HEK293 (cell line): ENCODE measurements around the gene AADAT.

Experiments used
- CTCF ChIA-PET: fragments of 350-600 bp; formaldehyde crosslinking; extraction: SDS; loops from one replicate; lab custom pipeline; 2021; ENCODE audit warnings: antibody characterized with exemption; lab: Yijun Ruan, JAX
- POLR2A ChIA-PET: fragments of 300-600 bp; formaldehyde crosslinking; extraction: SDS; loops from one replicate; lab custom pipeline; 2020; ENCODE audit warnings: antibody characterized with exemption, inconsistent platforms; lab: Yijun Ruan, JAX
- H3K27ac ChIP-seq: fragments of 200-500 bp; sonication (Bioruptor generic); 2 replicates; pipeline ENCODE4 v1.5.1; 2014; ENCODE audit warnings: low read depth, low read length, control low read depth, inconsistent platforms; ENCODE audit errors: extremely low read depth
- H3K36me3 ChIP-seq, 2 experiments: fragments of 200-500 bp in 1 of 2; sonication (Bioruptor generic) in 1 of 2; 1 replicate in 1 of 2; 2 replicates in 1 of 2; pipeline ENCODE4 v1.5.1; 2014 to 2017; ENCODE audit warnings: inconsistent platforms in 2 of 2, low read length in 2 of 2; ENCODE audit not compliant: control insufficient read depth in 2 of 2, insufficient read depth in 1 of 2
- H3K4me1 ChIP-seq: fragments of 200-500 bp; sonication (Bioruptor generic); 2 replicates; pipeline ENCODE4 v1.5.1; 2014; ENCODE audit warnings: mild to moderate bottlenecking, low read length, inconsistent platforms; ENCODE audit not compliant: control insufficient read depth, insufficient read depth
- H3K4me3 ChIP-seq: 2 replicates; pipeline ENCODE4 v1.5.1; 2011; ENCODE audit warnings: low read depth, mild to moderate bottlenecking, control low read depth, low read length, moderate library complexity
- H3K9me3 ChIP-seq: fragments of 200-500 bp; sonication (Bioruptor generic); 2 replicates; pipeline ENCODE4 v1.5.1; 2014; ENCODE audit warnings: low read depth, low read length, inconsistent platforms; ENCODE audit not compliant: control insufficient read depth, insufficient read depth
- CTCF ChIP-seq: fragments of 450-650 bp; formaldehyde crosslinking; IDR thresholded peaks from 2 replicates; pipeline ENCODE4 v1.5.1; 2016; ENCODE audit warnings: missing biosample characterization, missing genetic modification characterization
- FEZF1 ChIP-seq: fragments of 450-650 bp; formaldehyde crosslinking; IDR thresholded peaks from 2 replicates; pipeline ENCODE4 v1.5.1; 2016; ENCODE audit warnings: missing biosample characterization, missing genetic modification characterization
- SCRT1 ChIP-seq: fragments of 450-650 bp; formaldehyde crosslinking; IDR thresholded peaks from 2 replicates; pipeline ENCODE4 v1.5.1; 2016; ENCODE audit warnings: missing biosample characterization, missing genetic modification characterization, borderline replicate concordance
- ZBTB17 ChIP-seq: fragments of 450-650 bp; formaldehyde crosslinking; IDR thresholded peaks from 2 replicates; pipeline ENCODE4 v1.5.1; 2016; ENCODE audit warnings: missing biosample characterization, missing genetic modification characterization
- ZBTB49 ChIP-seq: fragments of 450-650 bp; formaldehyde crosslinking; IDR thresholded peaks from 2 replicates; pipeline ENCODE4 v1.5.1; 2016; ENCODE audit warnings: missing biosample characterization, missing genetic modification characterization, low read depth
- ZNF140 ChIP-seq: fragments of 450-650 bp; formaldehyde crosslinking; IDR thresholded peaks from 2 replicates; pipeline ENCODE4 v1.5.1; 2016; ENCODE audit warnings: missing biosample characterization, missing genetic modification characterization
- ZNF155 ChIP-seq: fragments of 450-650 bp; formaldehyde crosslinking; IDR thresholded peaks from 2 replicates; pipeline ENCODE4 v1.5.1; 2016; ENCODE audit warnings: missing biosample characterization, missing genetic modification characterization
- ZNF175 ChIP-seq: fragments of 450-650 bp; formaldehyde crosslinking; IDR thresholded peaks from 2 replicates; pipeline ENCODE4 v1.5.1; 2016; ENCODE audit warnings: missing biosample characterization, missing genetic modification characterization
- ZNF248 ChIP-seq: fragments of 450-650 bp; formaldehyde crosslinking; IDR thresholded peaks from 2 replicates; pipeline ENCODE4 v1.5.1; 2017; ENCODE audit warnings: missing biosample characterization, missing genetic modification characterization
- ZNF266 ChIP-seq: fragments of 450-650 bp; formaldehyde crosslinking; IDR thresholded peaks from 2 replicates; pipeline ENCODE4 v1.5.1; 2016; ENCODE audit warnings: missing biosample characterization, missing genetic modification characterization, low read depth
- ZNF341 ChIP-seq: fragments of 450-650 bp; formaldehyde crosslinking; IDR thresholded peaks from 2 replicates; pipeline ENCODE4; 2016; ENCODE audit warnings: low read depth, missing biosample characterization, missing genetic modification characterization
- ZNF354C ChIP-seq: fragments of 450-650 bp; formaldehyde crosslinking; IDR thresholded peaks from 2 replicates; pipeline ENCODE4 v1.5.1; 2016; ENCODE audit warnings: missing biosample characterization, missing genetic modification characterization, low read depth, borderline replicate concordance
- ZNF423 ChIP-seq: fragments of 450-650 bp; formaldehyde crosslinking; IDR thresholded peaks from 2 replicates; pipeline ENCODE4 v1.5.1; 2016; ENCODE audit warnings: missing biosample characterization, missing genetic modification characterization
- ZNF433 ChIP-seq: fragments of 450-650 bp; formaldehyde crosslinking; IDR thresholded peaks from 2 replicates; pipeline ENCODE4 v1.5.1; 2016; ENCODE audit warnings: missing biosample characterization, missing genetic modification characterization, low read depth
- ZNF548 ChIP-seq: fragments of 450-650 bp; formaldehyde crosslinking; IDR thresholded peaks from 2 replicates; pipeline ENCODE4 v1.5.1; 2016; ENCODE audit warnings: missing biosample characterization, missing genetic modification characterization
- ZNF549 ChIP-seq: fragments of 450-650 bp; IDR thresholded peaks from 2 replicates; pipeline ENCODE4 v1.5.1; 2018; ENCODE audit warnings: missing biosample characterization, missing genetic modification characterization, mild to moderate bottlenecking, inconsistent platforms, moderate library complexity
- ZNF623 ChIP-seq: fragments of 450-650 bp; formaldehyde crosslinking; IDR thresholded peaks from 2 replicates; pipeline ENCODE4 v1.5.1; 2016; ENCODE audit warnings: missing biosample characterization, missing genetic modification characterization
- ZNF645 ChIP-seq: fragments of 450-650 bp; formaldehyde crosslinking; IDR thresholded peaks from 2 replicates; pipeline ENCODE4; 2016; ENCODE audit warnings: missing biosample characterization, missing genetic modification characterization
- ZNF677 ChIP-seq: fragments of 450-650 bp; IDR thresholded peaks from 2 replicates; pipeline ENCODE4 v1.5.0; 2018; ENCODE audit warnings: missing biosample characterization, mild to moderate bottlenecking, missing genetic modification characterization, moderate library complexity
- ZNF768 ChIP-seq: fragments of 450-650 bp; formaldehyde crosslinking; IDR thresholded peaks from 2 replicates; pipeline ENCODE4 v1.5.1; 2018; ENCODE audit warnings: missing biosample characterization, mild to moderate bottlenecking, missing genetic modification characterization
- ZNF792 ChIP-seq: fragments of 450-650 bp; formaldehyde crosslinking; IDR thresholded peaks from 2 replicates; pipeline ENCODE4 v1.5.1; 2016; ENCODE audit warnings: missing biosample characterization, missing genetic modification characterization
- ZNF837 ChIP-seq: fragments of 450-650 bp; formaldehyde crosslinking; IDR thresholded peaks from 2 replicates; pipeline ENCODE4 v1.5.1; 2016; ENCODE audit warnings: missing biosample characterization, missing genetic modification characterization
- TF ChIP-seq, protein P1 (sequence below): fragments of 450-650 bp; formaldehyde crosslinking; IDR thresholded peaks from 2 replicates; pipeline ENCODE4 v1.5.1; 2016; ENCODE audit warnings: missing biosample characterization, missing genetic modification characterization
- TF ChIP-seq, protein P2 (sequence below): fragments of 450-650 bp; formaldehyde crosslinking; IDR thresholded peaks from 2 replicates; pipeline ENCODE4 v1.5.1; 2016; ENCODE audit warnings: missing biosample characterization, missing genetic modification characterization

AADAT gene

GRCh38 chr4:170089274-170089667, 485 bp downstream of the AADAT start (continued):
- 0 out of 2 replicates have a peak, but pooled peaks have one; percentile 34 for TF ChIP-seq SCRT1 (tag by site-specific recombination)
- TF ChIP-seq ZNF623 (tag by site-specific recombination) = no peak
- TF ChIP-seq, protein P1, sequence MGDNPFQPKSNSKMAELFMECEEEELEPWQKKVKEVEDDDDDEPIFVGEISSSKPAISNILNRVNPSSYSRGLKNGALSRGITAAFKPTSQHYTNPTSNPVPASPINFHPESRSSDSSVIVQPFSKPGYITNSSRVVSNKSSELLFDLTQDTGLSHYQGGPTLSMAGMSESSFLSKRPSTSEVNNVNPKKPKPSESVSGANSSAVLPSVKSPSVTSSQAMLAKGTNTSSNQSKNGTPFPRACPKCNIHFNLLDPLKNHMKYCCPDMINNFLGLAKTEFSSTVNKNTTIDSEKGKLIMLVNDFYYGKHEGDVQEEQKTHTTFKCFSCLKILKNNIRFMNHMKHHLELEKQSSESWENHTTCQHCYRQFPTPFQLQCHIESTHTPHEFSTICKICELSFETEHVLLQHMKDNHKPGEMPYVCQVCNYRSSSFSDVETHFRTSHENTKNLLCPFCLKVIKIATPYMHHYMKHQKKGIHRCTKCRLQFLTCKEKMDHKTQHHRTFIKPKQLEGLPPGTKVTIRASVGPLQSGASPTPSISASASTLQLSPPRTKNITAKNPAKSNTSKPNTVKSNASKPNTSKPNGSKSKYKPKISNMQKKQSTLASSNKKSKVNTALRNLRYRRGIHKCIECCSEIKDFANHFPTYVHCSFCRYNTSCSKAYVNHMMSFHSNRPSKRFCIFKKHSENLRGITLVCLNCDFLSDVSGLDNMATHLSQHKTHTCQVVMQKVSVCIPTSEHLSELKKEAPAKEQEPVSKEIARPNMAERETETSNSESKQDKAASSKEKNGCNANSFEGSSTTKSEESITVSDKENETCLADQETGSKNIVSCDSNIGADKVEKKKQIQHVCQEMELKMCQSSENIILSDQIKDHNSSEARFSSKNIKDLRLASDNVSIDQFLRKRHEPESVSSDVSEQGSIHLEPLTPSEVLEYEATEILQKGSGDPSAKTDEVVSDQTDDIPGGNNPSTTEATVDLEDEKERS (tag by site-specific recombination) = no peak
- no peak for TF ChIP-seq ZNF266 (tag by site-specific recombination)
- TF ChIP-seq ZBTB49 (tag by site-specific recombination) = no peak
- no peak for TF ChIP-seq ZNF837 (tag by site-specific recombination)
- TF ChIP-seq FEZF1 (tag by site-specific recombination) = no peak
- TF ChIP-seq ZNF677 (tag by site-specific recombination) = no peak
- TF ChIP-seq ZNF768 (tag by site-specific recombination) = no peak
- TF ChIP-seq ZNF792 (tag by site-specific recombination) = no peak

DNA sequence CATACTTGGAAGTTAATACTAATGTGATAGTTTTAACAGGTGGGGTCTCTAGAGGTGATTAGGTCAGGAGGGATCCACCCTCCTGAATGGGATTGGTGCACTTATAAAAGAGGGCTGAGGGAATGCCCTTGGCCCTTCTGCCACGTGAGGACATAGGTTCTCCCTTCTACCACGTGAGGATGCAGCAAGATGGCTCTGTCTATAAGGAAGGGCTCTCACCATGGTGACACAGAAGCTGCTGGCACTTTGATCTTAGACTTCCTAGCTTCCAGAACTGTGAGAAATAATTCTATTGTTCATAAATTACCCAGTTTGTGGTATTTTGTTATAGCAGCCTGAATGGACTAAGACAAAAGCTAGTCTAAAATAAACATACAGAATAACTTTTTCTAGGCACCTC, 1.0 kb downstream of the AADAT start:
- Histone ChIP-seq H3K4me3 (no peak overlapping the region), H3K4me1 (no peaks in the 10 kb centered on the region), H3K9me3 (no peaks in the 10 kb centered on the region), H3K27ac (no peak overlapping the region), H3K36me3 (peaks cover 21 to 41% of the 10 kb centered on the region in 2 experiments; a peak in 2 of 3 replicates)
- ChIA-PET CTCF (interaction anchor here (0.6 kb wide), 1 partner anchor 289 kb away, joined by 3 read pairs; no protein-coding TSS in a partner anchor), POLR2A (no interaction called here)
- TF ChIP-seq ZNF548 (tag by site-specific recombination) (no peak), ZNF549 (tag by site-specific recombination) (no peak), ZNF423 (no peak), ZBTB17 (tag by site-specific recombination) (no peak), ZNF248 (tag by site-specific recombination) (no peak), ZNF175 (tag by site-specific recombination) (no peak), ZNF433 (tag by site-specific recombination) (no peak), ZNF645 (tag by site-specific recombination) (no peak), CTCF (tag by site-specific recombination) (no peak), ZNF354C (tag by site-specific recombination) (no peak), ZNF341 (tag by site-specific recombination) (no peak), ZNF155 (tag by site-specific recombination) (no peak), ZNF140 (tag by site-specific recombination) (no peak)
- TF ChIP-seq, protein P2, sequence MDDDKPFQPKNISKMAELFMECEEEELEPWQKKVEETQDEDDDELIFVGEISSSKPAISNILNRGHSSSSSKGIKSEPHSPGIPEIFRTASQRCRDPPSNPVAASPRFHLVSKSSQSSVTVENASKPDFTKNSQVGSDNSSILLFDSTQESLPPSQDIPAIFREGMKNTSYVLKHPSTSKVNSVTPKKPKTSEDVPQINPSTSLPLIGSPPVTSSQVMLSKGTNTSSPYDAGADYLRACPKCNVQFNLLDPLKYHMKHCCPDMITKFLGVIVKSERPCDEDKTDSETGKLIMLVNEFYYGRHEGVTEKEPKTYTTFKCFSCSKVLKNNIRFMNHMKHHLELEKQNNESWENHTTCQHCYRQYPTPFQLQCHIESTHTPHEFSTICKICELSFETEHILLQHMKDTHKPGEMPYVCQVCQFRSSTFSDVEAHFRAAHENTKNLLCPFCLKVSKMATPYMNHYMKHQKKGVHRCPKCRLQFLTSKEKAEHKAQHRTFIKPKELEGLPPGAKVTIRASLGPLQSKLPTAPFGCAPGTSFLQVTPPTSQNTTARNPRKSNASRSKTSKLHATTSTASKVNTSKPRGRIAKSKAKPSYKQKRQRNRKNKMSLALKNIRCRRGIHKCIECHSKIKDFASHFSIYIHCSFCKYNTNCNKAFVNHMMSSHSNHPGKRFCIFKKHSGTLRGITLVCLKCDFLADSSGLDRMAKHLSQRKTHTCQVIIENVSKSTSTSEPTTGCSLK (tag by site-specific recombination) = no peak
